Stimulated activated CD8-positive, alpha-beta memory T cell treated with anti-CD3 and anti-CD28 coated beads, Interleukin-7, amount 100 ng/mL, for 4 hours (primary cell): Measurements from ENCODE around the gene MTG1.
"Not testable (repeated sequence)": the region's sequence is repeated elsewhere in the genome, so short reads cannot be mapped to it uniquely, and the experiment has no call there.

Experiments used
- DNase-seq, 2 donors: peaks; one replicate each; pipeline ENCODE4 v3.0.0-alpha.2; 2020; ENCODE audit warnings: low read depth in 2 of 2

The MTG1 gene

DNA sequence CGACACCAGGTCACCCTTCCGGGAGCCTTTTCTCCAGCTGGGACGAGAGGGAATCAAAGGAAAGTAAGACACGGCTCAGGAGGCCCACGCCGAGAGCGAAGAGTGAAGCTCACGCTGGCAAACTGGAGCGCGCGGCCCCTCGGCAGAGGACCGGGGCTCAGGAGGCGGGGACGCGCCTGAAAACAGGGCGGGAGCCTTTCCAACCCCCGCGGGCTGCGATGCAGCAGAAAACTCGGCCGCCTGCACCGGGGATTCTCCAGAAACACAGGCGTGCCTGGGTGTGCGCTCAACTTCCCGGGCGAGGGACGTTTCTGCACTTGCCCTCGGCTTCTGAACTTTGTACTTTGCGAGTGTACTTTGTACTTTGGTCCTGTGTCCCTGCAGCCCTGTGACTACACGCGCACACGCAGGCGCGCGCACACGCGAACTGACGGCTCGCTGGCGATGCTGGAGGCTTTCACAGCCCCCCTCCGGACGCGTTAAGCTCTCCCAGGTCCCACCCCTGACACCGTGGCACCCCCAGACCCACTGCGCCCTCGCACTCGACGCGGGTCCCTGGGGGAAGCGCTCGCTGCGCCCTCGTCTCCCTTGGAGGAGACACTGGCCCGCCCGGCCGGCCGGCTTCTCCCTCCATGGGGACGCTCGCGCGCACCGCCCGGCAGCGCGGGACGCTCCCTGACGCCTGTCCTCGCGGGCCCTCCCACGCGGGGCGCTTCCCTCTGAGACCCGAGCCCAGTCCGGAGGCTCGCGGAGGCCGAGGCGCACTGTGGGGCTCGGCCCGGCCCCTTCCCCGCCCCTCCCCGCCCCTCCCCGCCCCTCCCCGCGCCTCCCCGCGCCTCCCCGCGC is 15.5 kb upstream of the MTG1 start:
- peak in 1 of 2 donors; percentile 51 for DNase-seq

DNA sequence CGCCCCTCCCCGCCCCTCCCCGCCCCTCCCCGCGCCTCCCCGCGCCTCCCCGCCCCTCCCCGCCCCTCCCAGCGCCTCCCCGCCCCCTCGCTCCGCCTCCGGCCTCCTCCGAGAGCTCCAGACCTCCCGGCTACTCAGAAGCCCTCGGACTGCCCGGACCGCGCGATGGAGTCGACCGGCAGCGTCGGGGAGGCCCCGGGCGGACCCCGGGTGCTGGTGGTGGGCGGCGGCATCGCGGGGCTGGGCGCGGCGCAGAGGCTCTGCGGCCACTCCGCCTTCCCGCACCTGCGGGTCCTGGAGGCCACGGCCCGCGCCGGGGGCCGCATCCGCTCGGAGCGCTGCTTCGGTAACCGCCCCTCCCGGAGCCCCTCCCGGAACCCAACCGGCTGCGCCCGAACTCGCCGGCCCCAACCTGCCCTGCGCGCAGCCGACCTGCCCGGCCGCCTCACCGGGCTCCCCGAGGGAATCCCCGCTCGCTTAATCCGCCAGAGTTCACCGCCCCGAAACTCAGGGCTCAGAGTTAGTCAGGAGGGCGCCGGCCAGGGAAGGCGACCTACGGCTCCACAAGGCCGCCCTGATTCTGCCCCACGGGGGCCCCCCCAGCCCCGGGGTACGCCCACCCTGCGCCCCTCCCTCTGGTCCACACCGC is 14.7 kb upstream of the MTG1 start, which contains the start of gene PAOX:
Gene PAOX, plus strand, starts transcription at position 111 of the 649 bp plus-strand sequence. Its CDS starts 55 bp downstream, at position 166.
- DNase-seq = peak in 1 of 2 donors; percentile 52

DNA sequence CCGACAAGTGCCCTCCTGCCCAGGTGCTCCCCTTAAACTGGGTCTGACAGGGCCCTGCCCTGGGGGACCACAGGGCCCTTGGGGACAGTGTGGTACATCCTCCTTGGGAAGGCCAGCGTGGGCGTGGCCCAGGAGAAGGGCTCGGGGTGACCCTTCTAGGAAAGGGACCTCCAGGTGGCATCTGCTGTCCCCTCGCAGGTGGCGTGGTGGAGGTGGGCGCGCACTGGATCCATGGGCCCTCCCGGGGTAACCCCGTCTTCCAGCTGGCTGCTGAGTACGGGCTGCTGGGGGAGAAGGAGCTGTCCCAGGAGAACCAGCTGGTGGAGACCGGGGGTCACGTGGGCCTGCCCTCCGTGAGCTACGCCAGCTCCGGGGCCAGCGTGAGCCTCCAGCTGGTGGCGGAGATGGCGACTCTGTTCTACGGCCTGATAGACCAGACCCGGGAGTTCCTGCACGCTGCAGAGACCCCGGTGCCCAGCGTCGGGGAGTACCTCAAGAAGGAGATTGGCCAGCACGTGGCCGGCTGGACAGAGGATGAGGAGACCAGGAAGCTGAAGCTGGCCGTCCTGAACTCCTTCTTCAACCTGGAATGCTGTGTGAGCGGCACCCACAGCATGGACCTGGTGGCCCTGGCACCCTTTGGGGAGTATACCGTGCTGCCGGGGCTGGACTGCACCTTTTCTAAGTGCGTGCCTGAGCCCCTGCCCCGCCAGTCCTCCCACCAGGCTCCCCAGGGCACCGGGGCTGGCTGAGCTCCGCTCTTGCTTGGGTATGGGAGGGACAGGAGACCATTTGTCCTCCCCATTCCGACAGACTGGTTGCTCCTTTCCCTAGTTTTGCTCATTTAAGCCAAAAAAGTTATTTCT is 13.9 kb upstream of the MTG1 start:
- no peak for DNase-seq

DNA sequence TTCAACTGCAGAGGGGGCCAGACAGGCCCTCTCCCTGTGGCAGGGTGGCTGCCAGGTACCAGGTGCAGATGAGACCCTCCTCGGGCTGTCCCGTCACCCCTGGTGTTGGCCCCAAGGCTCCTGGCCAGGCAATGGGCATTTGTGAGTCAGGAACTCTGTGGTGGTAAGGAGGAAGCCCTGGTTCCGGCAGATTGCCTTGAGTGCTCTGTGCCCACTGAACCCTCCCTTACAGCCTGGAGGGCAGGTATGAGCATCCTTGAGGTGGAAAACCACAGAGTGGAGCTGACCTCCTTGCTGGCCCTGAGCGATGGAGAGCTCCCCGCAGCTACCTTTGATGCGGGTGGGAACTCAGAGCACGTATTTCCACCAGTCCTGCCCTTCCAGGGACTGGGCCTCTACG is 12.9 kb upstream of the MTG1 start:
- no peak for DNase-seq

DNA sequence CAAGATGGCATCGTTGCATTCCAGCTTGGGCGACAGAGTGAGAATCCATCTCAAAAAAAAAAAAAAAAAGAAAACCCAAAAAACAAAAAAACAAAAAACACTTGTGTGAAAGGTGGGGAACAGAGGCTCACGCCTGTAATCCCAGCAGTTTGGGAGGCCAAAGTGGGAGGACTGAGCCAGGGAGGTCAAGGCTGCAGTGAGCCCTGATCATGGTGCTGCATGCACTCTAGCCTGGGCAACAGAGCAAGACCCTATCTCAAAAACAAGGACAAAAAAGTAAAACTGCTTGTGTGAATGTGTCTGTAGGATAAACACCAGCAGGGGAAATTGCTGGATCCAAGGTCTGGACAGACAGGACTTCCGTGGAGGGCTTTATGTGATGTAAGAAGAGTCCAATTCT is 10.4 kb upstream of the MTG1 start:
- DNase-seq = no peak

DNA sequence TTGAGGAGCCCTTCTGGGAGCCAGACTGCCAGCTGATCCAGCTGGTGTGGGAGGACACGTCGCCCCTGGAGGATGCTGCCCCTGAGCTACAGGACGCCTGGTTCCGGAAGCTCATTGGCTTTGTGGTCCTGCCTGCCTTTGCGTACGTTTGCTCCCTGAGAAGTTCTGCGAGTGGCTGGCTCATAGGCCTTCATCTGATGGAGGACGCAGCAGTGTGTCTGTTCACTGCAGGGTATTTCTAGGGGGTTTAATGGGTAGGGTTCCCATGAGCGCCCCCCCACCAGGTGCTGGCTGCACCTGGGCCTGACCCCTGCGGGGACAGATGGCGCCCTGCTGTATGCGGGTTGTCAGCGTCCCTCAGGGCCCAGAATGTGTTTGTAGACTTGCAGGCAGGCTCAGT is 9.9 kb upstream of the MTG1 start:
- no peak for DNase-seq

DNA sequence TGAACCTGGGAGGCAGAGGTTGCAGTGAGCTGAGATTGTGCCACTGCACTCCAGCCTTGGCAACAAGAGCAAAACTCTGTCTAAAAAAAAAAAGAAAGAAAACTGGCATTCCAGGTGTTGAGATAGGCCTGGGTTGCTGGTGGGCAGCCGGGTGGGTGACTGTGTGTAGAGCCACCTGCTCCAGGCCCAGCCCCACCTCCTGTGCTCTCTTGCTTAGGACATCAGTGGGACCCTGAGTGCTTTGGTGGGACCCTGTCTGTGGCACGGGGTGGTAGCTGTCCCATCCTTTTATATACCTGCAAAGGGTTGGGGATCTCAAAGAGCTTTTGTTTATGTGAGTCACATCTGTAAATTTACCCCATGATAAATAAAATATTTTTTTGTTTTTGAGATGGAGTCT is 8.7 kb upstream of the MTG1 start:
- no peak for DNase-seq

DNA sequence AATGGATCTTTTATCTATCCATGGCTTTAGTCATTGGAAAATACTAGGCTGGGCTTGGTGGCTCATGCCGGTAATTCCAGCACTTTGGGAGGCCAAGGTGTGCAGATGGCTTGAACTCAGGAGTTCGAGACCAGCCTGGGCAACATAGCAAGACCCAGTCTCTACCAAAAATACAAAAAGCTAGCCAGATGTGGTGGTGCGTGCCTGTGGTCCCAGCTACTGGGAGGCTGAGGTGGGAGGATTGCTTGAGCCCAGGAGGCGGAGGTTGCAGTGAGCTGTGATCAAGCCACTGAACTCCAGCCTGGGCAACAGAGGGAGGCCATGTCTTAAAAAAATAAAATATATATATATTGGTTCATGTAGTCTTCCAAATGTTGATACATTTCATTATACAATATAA is 7.0 kb upstream of the MTG1 start:
- not testable (repeated sequence) for DNase-seq

DNA sequence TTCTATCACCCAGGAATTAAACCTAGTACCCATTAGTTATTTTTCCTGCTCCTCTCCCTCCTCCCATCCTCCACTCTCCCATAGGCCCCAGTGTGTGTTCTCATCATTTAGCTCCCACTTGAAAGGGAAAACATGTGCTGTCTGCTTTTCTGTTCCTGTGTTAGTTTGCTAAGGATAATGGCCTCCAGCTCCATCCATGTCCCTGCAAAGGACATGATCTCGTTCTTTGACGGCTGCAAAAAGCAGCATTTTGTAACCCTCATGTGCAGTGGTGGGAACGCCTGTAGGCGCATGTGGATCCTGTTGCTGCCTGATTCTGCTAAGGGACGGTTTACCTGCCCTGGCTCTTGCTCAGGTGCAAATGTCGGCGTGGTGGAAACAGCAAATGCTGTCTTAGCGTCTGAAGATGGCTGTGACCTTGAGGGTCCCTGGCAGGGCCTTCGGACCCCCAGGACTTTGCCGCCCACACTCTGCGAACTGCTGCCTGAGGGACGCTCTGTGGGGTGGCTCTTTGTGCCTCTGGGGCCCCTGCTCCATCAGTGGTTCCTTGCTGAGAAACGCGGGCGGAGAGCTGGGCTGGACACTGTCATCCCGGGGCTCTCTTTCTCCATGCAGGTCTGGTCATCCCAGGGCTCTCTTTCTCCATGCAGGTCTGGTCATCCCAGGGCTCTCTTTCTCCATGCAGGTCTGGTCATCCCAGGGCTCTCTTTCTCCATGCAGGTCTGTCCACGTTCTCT is 5.6 kb upstream of the MTG1 start:
- DNase-seq = no peak

DNA sequence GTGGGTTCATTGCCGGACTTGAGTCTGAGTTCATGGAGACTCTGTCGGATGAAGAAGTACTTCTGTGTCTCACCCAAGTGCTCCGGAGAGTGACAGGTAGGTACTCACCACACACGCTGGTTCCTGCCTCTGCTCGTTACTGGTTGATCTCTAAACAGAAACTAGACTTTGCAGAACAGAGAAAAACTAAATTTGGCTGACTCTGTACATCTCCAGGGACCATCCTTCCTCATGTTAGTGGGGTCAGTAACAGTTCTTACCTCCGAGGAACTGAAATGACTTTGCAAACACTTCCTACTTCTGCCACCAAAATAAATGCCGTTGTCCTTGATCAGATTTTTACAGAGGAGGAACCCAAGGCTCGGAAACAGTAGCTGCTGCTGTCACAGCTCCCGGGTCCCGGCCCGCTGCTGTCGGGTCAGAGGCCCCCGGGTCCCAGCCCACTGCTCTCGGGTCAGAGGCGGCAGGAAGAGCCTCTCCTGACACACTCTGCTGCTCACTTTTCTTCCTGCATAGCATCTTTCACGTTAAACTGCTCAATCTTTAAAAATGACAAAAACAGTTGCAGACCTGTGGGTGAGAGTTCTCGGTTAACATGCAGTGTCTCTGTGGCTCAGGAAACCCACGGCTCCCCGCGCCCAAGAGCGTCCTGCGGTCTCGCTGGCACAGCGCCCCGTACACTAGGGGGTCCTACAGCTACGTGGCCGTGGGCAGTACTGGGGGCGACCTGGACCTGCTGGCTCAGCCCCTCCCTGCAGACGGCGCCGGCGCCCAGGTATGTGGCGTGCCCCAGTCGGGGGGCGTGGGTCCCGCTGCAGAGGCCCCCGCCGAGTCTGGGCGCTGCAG is 4.8 kb upstream of the MTG1 start:
- peak in 1 of 2 donors; percentile 20 for DNase-seq

DNA sequence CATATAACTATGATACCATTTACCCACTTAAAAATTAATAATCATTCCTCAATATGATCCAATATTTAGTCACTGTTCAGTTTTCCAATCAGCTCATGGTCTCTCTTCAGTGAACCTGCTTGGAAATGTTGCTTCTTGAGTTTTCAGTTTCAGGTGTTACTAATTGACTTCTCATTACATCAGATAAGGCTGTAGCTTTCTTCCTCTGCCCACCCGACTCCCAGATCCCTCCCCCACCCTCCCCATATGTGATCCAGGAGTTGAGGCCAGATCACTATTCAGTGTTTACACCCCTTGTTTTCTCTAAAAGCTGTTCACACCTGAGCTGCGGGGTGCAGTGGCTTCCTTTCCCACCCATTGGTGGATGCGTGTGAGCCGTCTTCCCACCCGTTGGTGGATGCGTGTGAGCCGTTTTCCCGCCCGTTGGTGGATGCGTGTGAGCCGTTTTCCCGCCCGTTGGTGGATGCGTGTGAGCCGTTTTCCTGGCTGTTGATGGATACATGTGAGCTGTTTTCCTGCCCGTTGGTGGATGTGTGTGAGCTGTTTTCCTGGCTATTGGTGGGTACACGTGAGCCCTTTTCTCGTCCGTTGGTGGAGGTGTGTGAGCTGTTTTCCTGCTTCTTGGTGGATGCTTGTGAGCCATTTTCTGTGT is 3.2 kb upstream of the MTG1 start:
- no peak for DNase-seq

DNA sequence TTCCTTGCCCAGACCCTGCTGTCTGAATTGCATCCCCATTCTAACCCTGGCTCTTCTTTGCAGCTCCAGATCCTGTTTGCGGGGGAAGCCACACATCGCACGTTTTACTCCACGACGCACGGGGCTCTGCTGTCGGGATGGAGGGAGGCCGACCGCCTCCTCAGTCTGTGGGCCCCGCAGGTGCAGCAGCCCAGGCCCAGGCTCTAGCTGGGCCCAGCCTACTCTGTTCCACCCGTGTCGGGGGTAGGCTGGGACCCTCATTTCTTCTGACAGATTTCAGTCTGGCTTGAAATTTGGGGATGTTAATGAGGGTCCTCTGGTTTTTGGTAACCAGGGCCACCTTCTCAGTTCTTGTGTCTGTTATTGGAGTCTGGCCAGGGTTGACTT is 2.7 kb upstream of the MTG1 start:
- no peak for DNase-seq

DNA sequence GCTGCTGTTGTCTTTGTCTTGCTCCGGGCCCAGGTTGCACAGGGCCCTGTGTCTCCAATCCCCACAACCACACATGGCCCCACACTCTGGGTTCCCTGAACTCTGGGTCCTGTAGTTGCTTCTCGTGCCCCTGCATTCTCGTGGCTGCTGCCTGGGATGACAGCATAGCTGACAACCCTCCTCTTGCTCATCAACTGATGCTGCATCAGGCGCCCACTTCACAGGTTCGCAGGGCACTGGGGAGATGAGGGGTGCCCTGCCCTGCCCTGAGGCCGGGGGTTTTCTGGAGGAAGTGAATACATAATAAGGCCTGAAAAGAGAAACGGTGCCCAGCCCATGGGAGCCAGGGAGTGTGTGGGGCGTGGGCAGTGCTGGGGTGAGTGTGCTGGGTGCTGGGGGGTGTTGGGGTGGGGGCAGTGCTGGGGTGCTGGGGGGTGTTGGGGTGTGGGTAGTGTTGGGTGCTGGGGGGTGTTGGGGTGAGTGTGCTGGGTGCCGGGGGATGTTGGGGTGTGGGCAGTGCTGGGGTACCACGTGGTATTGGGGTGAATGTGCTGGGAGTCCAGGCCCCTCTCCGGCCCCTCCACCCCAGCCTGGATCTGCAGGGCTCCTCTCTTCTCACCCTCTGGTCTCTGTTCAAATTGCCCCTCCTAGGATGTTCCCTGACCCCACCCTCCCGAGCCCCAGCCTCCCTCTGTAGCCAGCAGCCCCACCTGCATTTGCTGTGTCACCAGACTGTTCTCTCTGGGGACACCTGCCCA is 2.0 kb upstream of the MTG1 start:
- DNase-seq = peak in 1 of 2 donors; percentile 22

DNA sequence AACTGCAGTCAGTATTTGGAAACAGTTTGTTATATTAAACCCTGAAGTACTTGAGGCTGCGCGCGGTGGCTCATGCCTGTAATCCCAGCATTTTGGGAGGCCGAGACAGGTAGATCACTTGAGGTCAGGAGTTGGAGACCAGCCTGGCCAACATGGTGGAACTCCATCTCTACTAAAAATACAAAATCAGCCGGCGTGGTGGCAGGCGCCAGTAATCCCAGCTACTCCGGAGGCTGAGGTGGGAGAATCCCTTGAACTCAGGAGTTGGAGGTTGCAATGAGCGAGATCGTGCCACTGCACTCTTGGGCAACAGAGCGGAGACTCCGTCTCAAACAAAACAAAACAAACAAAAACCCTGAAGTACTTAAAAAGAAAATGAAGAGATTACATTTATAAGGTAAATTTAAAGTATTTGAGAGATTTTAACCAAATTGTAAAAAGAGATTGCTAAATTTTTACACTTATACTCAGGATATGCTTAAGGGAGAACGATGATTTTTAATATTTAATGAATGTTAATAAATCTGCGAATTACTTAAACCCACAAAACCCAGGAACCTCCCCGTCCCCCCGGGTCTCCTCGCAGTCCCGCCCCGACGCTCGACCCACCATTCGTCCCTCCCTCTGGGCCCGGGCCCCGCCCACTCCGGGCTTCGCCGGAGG is 425 bp upstream of the MTG1 start:
- no peak for DNase-seq

DNA sequence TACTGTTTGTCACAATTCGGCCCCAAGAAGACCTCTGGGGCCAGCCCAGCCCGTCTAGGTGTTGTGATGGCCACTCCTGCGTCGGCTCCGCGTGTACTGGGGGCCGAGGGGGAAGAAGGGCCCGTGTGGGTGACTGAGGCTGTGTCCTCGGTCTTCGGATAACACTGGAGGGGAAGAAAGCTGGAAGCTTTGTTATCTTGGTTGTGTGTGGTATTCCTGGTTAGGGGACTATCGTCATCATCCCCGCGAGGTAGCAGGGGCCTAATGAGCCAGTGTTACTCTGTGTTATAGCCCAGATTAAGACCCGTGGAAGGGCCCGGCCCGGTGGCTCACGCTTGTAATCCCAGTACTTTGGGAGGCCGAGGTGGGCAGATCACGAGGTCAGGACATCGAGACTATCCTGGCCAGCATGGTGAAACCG is 854 bp downstream of the MTG1 start:
- no peak for DNase-seq

DNA sequence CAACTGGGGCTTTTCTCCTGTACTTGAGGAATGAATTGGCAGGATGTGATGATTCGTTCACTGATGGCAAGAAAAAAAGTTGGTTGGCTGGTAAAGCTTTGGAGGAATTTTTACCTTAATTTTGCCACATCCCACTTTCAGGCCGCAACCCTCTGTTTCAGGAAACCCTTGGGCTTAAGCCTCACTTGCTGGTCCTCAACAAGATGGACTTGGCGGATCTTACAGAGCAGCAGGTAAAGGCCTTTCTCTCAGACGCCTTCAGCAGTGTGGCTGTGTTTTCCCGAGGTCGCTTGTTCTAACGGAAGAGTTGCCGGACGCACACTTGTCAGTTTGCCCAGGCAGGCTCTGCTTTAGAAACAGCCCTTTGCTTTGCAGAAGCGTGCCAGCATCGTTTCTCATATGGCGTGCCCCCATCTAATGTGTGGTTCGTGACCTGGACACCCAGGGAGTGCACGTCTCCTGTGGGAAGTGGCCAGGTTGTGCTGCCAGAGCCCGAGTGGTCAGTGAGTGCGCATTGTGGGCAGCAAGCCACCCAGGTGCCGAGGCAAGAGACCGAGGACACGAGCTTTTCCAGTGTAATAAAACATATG is 2.2 kb downstream of the MTG1 start:
- DNase-seq = no peak

DNA sequence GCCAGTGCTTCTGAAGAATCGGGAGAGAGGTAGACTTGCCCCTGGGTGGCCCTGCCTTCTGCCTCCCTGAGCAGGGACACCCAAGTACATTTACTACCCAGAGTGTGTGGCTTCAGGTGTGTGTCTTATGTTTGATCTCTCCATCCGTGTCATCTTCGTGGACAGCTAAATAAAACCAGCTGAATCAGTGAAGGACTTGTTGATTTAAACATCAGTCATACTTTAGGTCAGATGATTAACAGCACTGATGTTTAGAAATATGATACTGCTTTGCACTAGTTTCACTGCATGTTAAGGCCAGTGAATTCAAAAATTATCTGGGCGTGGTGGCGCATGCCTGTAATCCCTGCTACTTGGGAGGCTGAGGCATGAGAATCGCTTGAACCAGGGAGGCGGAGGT is 4.0 kb downstream of the MTG1 start:
- no peak for DNase-seq

DNA sequence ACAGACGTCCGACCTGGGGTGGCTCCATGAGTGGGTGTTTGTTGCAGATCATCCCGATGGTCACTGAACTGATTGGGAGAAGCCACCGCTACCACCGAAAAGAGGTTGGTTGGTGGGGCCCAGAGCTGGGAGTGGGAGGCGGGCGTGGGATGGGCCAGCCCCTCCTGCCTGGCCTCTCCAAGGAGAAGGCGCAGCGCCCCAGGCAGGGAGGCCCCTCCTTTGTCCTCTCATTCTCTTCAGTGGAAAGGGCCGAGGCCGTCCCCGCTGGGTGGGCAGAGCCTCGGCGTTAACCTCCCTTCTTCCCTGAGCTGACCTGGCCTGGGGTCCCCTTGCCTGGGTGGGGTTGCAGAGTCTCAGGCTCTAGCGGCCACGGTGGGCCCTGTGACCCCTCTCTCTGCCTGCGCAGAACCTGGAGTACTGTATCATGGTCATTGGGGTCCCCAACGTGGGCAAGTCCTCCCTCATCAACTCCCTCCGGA is 5.2 kb downstream of the MTG1 start:
- no peak for DNase-seq
